CD4-positive, alpha-beta T cell treated with Interleukin-2 at 100 ng/mL for 4 hours (primary cell): ENCODE results near the gene CABP4.
"Not testable (repeated sequence)": the region's sequence is repeated elsewhere in the genome, so short reads cannot be mapped to it uniquely, and the experiment has no call there.

ENCODE experiments used
- DNase-seq: peaks from one replicate; pipeline ENCODE4 v3.0.0-alpha.2; 2020; ENCODE audit warnings: low spot score

Gene CABP4

GRCh38 chr11:67419325-67420049 lies 35.7 kb upstream of the CABP4 start:
- no peak for DNase-seq

- DNase-seq = no peak
These were observed 35.0 kb upstream of the CABP4 start for GRCh38 chr11:67420147-67420645.

GRCh38 chr11:67420646-67421429 lies 34.3 kb upstream of the CABP4 start:
- DNase-seq = peak; percentile 98

- no peak for DNase-seq
These were observed 33.6 kb upstream of the CABP4 start for GRCh38 chr11:67421430-67422031.

GRCh38 chr11:67422891-67423290 lies 32.3 kb upstream of the CABP4 start:
- no peak for DNase-seq

- no peak for DNase-seq
These were observed 31.7 kb upstream of the CABP4 start for GRCh38 chr11:67423466-67423865.

GRCh38 chr11:67423891-67424613 lies 31.1 kb upstream of the CABP4 start:
- DNase-seq = no peak

- DNase-seq = not testable (repeated sequence)
These were observed 27.7 kb upstream of the CABP4 start for GRCh38 chr11:67427364-67427859.

- DNase-seq = peak; percentile 99
These were observed 26.8 kb upstream of the CABP4 start, which contains the start of gene RPS6KB2 for GRCh38 chr11:67428052-67429001. Gene RPS6KB2, plus strand, starts transcription at chr11:67428494. Its CDS starts 52 bp downstream, at chr11:67428546.

GRCh38 chr11:67429038-67429668 lies 26.0 kb upstream of the CABP4 start:
- DNase-seq = no peak

GRCh38 chr11:67429722-67430121 lies 25.4 kb upstream of the CABP4 start:
- no peak for DNase-seq

- no peak for DNase-seq
These were observed 23.6 kb upstream of the CABP4 start for GRCh38 chr11:67431346-67432249.

GRCh38 chr11:67432655-67433349 lies 22.4 kb upstream of the CABP4 start:
- DNase-seq = no peak

GRCh38 chr11:67433536-67434394 lies 21.4 kb upstream of the CABP4 start:
- DNase-seq = no peak

- no peak for DNase-seq
These were observed 20.7 kb upstream of the CABP4 start for GRCh38 chr11:67434395-67434881.

GRCh38 chr11:67435031-67435726 lies 20.0 kb upstream of the CABP4 start:
- DNase-seq = peak; percentile 47
